ENCODE measurements around the gene RAB4A. TPM values are rescaled to one million over a fixed set of nuclear protein-coding genes. Genes with fewer than 3 reads are reported as not detected.

RAB4A gene
- total and polyA plus RNA-seq, 2 of the 13 experiments (the other 11 are each of a cell fraction or from before 2014, with no cell fraction given) = 56.0 to 80.1 TPM

DNA sequence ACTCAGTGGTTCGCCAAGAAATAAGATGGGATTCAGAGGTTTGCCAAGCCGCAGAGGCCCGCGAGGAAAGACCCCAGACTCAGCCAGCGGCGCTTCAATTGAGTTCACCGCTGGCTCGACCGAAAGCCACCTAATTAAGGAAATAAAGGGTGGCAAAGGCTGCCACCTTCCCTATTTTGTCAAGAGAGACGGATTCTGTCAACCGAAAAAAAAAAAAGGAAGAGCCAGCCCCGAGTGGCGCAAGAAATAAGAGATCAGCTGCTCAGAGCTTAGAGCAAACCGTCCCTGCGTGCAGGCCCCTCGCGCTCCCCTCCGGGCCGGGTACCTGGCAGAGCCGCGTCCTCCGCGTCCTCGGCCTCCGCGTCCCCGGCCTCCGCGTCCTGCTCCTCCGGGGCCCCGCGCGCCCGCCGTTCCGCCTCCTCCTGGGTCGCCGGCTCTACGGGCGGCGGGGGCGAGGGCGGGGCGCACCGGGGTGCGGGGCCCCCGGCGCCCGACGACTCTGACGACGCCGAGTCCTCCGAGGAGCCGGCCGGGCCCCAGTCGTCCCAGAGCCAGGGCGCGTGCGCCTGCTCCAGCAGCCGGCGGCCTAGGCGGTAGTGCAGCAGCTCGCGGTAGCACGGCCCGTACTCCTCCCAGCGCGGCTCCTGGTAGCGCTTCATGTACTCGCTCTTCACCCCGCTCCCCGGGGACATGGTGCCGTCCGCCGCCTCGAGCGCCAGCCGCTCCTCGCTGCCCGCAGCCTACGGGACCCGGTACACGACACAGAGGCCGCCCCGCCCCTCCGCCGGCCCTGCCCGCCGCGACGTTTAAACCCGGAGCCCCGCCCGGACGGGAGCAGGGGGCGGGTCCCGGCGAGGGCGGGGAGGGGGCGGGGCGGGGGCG, 71.1 kb downstream of the RAB4A start (continued):
- TF ChIP-seq ZNF607 (CRISPR knock-in tag; IDR thresholded peaks at IDR 0.05; ENCODE audit: borderline replicate concordance) = 0 out of 2 replicates have a peak, but pooled peaks have one; percentile 24
- TF ChIP-seq CEBPG (CRISPR knock-in tag; IDR thresholded peaks at IDR 0.05) = no peak
- TF ChIP-seq ZNF589 (CRISPR knock-in tag; conservative IDR thresholded peaks at IDR 0.05) = 0 out of 2 replicates have a peak, but pooled peaks have one; percentile 23
- TF ChIP-seq, protein P1, sequence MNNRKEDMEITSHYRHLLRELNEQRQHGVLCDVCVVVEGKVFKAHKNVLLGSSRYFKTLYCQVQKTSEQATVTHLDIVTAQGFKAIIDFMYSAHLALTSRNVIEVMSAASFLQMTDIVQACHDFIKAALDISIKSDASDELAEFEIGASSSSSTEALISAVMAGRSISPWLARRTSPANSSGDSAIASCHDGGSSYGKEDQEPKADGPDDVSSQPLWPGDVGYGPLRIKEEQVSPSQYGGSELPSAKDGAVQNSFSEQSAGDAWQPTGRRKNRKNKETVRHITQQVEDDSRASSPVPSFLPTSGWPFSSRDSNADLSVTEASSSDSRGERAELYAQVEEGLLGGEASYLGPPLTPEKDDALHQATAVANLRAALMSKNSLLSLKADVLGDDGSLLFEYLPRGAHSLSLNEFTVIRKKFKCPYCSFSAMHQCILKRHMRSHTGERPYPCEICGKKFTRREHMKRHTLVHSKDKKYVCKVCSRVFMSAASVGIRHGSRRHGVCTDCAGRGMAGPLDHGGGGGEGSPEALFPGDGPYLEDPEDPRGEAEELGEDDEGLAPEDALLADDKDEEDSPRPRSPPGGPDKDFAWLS (CRISPR knock-in tag; IDR thresholded peaks at IDR 0.05; ENCODE audit: borderline replicate concordance) = no peak
- peak; percentile 34; the same call in 1 of the 2 replicates for TF ChIP-seq ZNF430 (CRISPR knock-in tag; IDR thresholded peaks at IDR 0.05)
- TF ChIP-seq NFE2L1 (CRISPR knock-in tag; IDR thresholded peaks at IDR 0.05; ENCODE audit: borderline replicate concordance) = no peak
- TF ChIP-seq ZNF333 (CRISPR knock-in tag; IDR thresholded peaks at IDR 0.05; ENCODE audit: borderline replicate concordance) = 0 out of 2 replicates have a peak, but pooled peaks have one; percentile 9
- TF ChIP-seq, protein P2, sequence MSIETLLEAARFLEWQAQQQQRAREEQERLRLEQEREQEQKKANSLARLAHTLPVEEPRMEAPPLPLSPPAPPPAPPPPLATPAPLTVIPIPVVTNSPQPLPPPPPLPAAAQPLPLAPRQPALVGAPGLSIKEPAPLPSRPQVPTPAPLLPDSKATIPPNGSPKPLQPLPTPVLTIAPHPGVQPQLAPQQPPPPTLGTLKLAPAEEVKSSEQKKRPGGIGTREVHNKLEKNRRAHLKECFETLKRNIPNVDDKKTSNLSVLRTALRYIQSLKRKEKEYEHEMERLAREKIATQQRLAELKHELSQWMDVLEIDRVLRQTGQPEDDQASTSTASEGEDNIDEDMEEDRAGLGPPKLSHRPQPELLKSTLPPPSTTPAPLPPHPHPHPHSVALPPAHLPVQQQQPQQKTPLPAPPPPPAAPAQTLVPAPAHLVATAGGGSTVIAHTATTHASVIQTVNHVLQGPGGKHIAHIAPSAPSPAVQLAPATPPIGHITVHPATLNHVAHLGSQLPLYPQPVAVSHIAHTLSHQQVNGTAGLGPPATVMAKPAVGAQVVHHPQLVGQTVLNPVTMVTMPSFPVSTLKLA (IDR thresholded peaks at IDR 0.05) = no peak
- TF ChIP-seq, protein P3, sequence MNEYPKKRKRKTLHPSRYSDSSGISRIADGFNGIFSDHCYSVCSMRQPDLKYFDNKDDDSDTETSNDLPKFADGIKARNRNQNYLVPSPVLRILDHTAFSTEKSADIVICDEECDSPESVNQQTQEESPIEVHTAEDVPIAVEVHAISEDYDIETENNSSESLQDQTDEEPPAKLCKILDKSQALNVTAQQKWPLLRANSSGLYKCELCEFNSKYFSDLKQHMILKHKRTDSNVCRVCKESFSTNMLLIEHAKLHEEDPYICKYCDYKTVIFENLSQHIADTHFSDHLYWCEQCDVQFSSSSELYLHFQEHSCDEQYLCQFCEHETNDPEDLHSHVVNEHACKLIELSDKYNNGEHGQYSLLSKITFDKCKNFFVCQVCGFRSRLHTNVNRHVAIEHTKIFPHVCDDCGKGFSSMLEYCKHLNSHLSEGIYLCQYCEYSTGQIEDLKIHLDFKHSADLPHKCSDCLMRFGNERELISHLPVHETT (CRISPR knock-in tag; conservative IDR thresholded peaks at IDR 0.05) = peak; percentile 73
- TF ChIP-seq MYC (CRISPR knock-in tag; IDR thresholded peaks at IDR 0.05; ENCODE audit: borderline replicate concordance) = peak; percentile 73
- peak; percentile 92 for TF ChIP-seq ZFX (CRISPR knock-in tag; IDR thresholded peaks at IDR 0.05; ENCODE audit: low read depth)
- TF ChIP-seq, protein P4, sequence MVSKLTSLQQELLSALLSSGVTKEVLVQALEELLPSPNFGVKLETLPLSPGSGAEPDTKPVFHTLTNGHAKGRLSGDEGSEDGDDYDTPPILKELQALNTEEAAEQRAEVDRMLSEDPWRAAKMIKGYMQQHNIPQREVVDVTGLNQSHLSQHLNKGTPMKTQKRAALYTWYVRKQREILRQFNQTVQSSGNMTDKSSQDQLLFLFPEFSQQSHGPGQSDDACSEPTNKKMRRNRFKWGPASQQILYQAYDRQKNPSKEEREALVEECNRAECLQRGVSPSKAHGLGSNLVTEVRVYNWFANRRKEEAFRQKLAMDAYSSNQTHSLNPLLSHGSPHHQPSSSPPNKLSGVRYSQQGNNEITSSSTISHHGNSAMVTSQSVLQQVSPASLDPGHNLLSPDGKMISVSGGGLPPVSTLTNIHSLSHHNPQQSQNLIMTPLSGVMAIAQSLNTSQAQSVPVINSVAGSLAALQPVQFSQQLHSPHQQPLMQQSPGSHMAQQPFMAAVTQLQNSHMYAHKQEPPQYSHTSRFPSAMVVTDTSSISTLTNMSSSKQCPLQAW (CRISPR knock-in tag; IDR thresholded peaks at IDR 0.05) = peak; percentile 66; the same call in 1 of the 2 replicates
- TF ChIP-seq, protein P5, sequence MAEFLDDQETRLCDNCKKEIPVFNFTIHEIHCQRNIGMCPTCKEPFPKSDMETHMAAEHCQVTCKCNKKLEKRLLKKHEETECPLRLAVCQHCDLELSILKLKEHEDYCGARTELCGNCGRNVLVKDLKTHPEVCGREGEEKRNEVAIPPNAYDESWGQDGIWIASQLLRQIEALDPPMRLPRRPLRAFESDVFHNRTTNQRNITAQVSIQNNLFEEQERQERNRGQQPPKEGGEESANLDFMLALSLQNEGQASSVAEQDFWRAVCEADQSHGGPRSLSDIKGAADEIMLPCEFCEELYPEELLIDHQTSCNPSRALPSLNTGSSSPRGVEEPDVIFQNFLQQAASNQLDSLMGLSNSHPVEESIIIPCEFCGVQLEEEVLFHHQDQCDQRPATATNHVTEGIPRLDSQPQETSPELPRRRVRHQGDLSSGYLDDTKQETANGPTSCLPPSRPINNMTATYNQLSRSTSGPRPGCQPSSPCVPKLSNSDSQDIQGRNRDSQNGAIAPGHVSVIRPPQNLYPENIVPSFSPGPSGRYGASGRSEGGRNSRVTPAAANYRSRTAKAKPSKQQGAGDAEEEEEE (CRISPR knock-in tag; IDR thresholded peaks at IDR 0.05; ENCODE audit: borderline replicate concordance) = no peak
- no peak for TF ChIP-seq ZSCAN9 (CRISPR knock-in tag; IDR thresholded peaks at IDR 0.05; ENCODE audit: borderline replicate concordance)
- TF ChIP-seq SIN3B (IDR thresholded peaks at IDR 0.05; ENCODE audit: low read length) = peak; percentile 81
- 0 out of 2 replicates have a peak, but pooled peaks have one; percentile 42 for TF ChIP-seq GATA4 (IDR thresholded peaks at IDR 0.05; ENCODE audit: borderline replicate concordance, low read depth)
- TF ChIP-seq KDM3A (CRISPR knock-in tag; IDR thresholded peaks at IDR 0.05; ENCODE audit: low read depth) = 0 out of 2 replicates have a peak, but pooled peaks have one; percentile 20
- TF ChIP-seq SP1 (IDR thresholded peaks at IDR 0.05) = no peak
- 0 out of 2 replicates have a peak, but pooled peaks have one; percentile 35 for TF ChIP-seq SP1 (CRISPR knock-in tag; IDR thresholded peaks at IDR 0.05)
- no peak for TF ChIP-seq FOXC1 (CRISPR knock-in tag; IDR thresholded peaks at IDR 0.05; ENCODE audit: borderline replicate concordance)
- peak; percentile 33; the same call in 1 of the 2 replicates for TF ChIP-seq ZSCAN21 (CRISPR knock-in tag; IDR thresholded peaks at IDR 0.05; ENCODE audit: borderline replicate concordance)

All from HepG2 (cell line).